ENCODE data around the gene ACTR1B.
"Not testable (repeated sequence)": the region's sequence is repeated elsewhere in the genome, so short reads cannot be mapped to it uniquely, and the experiment has no call there.

Gene ACTR1B

GRCh38 chr2:97608745-97609144, 55.1 kb downstream of the ACTR1B start:
- DNase-seq: not testable (repeated sequence)

Measured in cortex of kidney (tissue), 1 donor.